Dermis blood vessel endothelial cell (primary cell): Measurements from ENCODE around the gene NLGN2. TPM values are rescaled to one million over a fixed set of nuclear protein-coding genes. Genes with fewer than 3 reads are reported as not detected.

Experiments
- DNase-seq: peaks from one replicate; pipeline ENCODE4 v3.0.0; 2010
- total RNA-seq: library from RNA; depleted of rRNA; stranded (reverse); fragments of >200 nt; gene quantifications from 2 replicates; pipeline ENCODE4 v1.2.3, GENCODE V29; 2014

The NLGN2 gene
- total RNA-seq, 1 donor from 2014 or later: 2.7 TPM

GRCh38 chr17:7437950-7438614 lies 30.4 kb downstream of the NLGN2 start:
- no peak for DNase-seq

GRCh38 chr17:7438656-7439460 lies 31.2 kb downstream of the NLGN2 start:
- no peak for DNase-seq

GRCh38 chr17:7439462-7440112 lies 31.9 kb downstream of the NLGN2 start, which contains the start of gene FGF11:
Gene FGF11 (plus strand): TSS chr17:7439512. CDS start chr17:7439621, 109 bp downstream.
- no peak for DNase-seq

- DNase-seq: peak; percentile 36
Measured at GRCh38 chr17:7440113-7440833, 32.6 kb downstream of the NLGN2 start.

GRCh38 chr17:7440834-7441195 lies 33.2 kb downstream of the NLGN2 start:
- DNase-seq: peak; percentile 25

- DNase-seq: no peak
Measured at GRCh38 chr17:7441266-7441665, 33.6 kb downstream of the NLGN2 start.

GRCh38 chr17:7442142-7442541 lies 34.5 kb downstream of the NLGN2 start:
- DNase-seq: no peak

- peak; percentile 47 for DNase-seq
Measured at GRCh38 chr17:7443499-7444485, 36.1 kb downstream of the NLGN2 start.

- DNase-seq: peak; percentile 54
Measured at GRCh38 chr17:7444682-7445618, 37.3 kb downstream of the NLGN2 start, which contains the start of gene CHRNB1. Gene CHRNB1 (plus strand): TSS chr17:7445061. CDS start chr17:7445128, 67 bp downstream.

- DNase-seq: no peak
Measured at GRCh38 chr17:7445619-7445968, 37.9 kb downstream of the NLGN2 start.

- no peak for DNase-seq
Measured at GRCh38 chr17:7448461-7448860, 40.8 kb downstream of the NLGN2 start.

GRCh38 chr17:7459961-7460545 lies 52.4 kb downstream of the NLGN2 start:
- DNase-seq: no peak

- DNase-seq: no peak
Measured at GRCh38 chr17:7460850-7461660, 53.4 kb downstream of the NLGN2 start.

GRCh38 chr17:7462474-7463371 lies 55.1 kb downstream of the NLGN2 start:
- no peak for DNase-seq

- no peak for DNase-seq
Measured at GRCh38 chr17:7463372-7463846, 55.8 kb downstream of the NLGN2 start.

- no peak for DNase-seq
Measured at GRCh38 chr17:7464081-7464480, 56.4 kb downstream of the NLGN2 start.

- no peak for DNase-seq
Measured at GRCh38 chr17:7465597-7466275, 58.1 kb downstream of the NLGN2 start.
